ENCODE measurements around the gene FIGNL1. TPM values are rescaled to one million over a fixed set of nuclear protein-coding genes. Genes with fewer than 3 reads are reported as not detected.

FIGNL1 gene
- total and polyA plus RNA-seq, 11 donors = 1.9 to 5.8 (median 3.8) TPM

DNA sequence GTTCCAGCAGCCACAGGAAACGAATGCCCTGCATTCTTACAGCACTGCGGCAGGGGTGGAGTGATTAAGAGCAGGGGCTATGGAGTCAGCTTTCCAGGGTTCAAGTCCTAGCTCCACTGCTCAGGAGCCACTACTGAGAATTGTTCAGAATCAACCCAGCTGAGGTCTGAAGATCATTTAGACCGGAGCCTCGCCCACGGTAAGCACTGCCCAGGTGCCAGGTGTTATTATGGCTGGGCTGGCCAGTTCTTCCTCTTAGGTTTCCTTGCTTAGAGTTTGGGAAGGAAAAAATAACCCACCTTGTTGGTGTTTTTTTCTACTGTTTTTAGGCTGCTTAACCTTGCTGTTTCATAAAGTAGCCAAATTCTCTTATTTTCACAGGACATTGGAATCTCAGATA lies 4.8 kb upstream of the FIGNL1 start:
- Histone ChIP-seq H3K4me3 (no peak overlapping the region), H3K36me3 (no peaks in the 10 kb centered on the region), H3K9me3 (no peaks in the 10 kb centered on the region), H3K4me1 (peaks cover 0 to 7% (median 2%) of the 10 kb centered on the region in 12 donors), H3K27ac (no peak overlapping the region), H3K27me3 (no peaks in the 10 kb centered on the region)
- DNase-seq (no peak), ATAC-seq (no peak)
- WGBS, 4 donors = 54 to 85% (median 64%) methylated on average over 5 of the region's 5 CpGs
- intact Hi-C loops (cut with DNase I) = loop anchor here in 1 of 10 donors (5.0 kb wide), 1 partner anchor 702 kb away; no protein-coding TSS in a partner anchor
- TF ChIP-seq, protein P1, sequence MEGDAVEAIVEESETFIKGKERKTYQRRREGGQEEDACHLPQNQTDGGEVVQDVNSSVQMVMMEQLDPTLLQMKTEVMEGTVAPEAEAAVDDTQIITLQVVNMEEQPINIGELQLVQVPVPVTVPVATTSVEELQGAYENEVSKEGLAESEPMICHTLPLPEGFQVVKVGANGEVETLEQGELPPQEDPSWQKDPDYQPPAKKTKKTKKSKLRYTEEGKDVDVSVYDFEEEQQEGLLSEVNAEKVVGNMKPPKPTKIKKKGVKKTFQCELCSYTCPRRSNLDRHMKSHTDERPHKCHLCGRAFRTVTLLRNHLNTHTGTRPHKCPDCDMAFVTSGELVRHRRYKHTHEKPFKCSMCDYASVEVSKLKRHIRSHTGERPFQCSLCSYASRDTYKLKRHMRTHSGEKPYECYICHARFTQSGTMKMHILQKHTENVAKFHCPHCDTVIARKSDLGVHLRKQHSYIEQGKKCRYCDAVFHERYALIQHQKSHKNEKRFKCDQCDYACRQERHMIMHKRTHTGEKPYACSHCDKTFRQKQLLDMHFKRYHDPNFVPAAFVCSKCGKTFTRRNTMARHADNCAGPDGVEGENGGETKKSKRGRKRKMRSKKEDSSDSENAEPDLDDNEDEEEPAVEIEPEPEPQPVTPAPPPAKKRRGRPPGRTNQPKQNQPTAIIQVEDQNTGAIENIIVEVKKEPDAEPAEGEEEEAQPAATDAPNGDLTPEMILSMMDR (IDR thresholded peaks at IDR 0.05) = no peak
- no peak for TF ChIP-seq POLR2A (IDR thresholded peaks at IDR 0.05)

DNA sequence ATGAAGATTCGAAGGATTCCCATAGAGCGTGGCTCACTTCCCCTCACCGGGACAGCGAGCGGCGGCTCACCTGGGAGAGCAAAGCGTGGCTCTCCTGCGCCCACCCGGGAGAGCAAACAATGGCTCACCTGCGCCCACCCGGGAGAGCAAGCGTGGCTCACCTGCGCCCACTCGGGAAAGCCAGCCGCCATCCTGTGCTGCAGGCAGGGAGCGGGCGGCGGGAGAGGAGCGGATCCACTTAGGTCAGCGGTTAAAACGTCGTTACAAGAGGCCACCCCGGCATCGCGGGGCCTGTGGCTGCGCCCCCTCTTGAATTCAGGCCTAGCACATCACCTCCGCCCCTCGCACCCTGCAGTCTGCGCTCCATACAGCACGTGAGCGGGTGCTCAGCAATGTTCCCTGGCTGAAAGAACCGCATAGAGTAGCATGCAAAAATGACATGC lies 461 bp upstream of the FIGNL1 start:
- whole genome bisulfite sequencing, 4 donors = 16 to 28% (median 19%) methylated on average over 31 to 32 of the region's 32 CpGs
- Histone ChIP-seq H3K27me3 (no peaks in the 10 kb centered on the region), H3K36me3 (peaks cover 0 to 23% (median 16%) of the 10 kb centered on the region in 9 donors), H3K4me1 (peaks cover 0 to 21% (median 10%) of the 10 kb centered on the region in 12 donors), H3K27ac (peak overlapping the region in 8 of 12 donors; percentile 50 to 81 (median 74)), H3K9me3 (no peaks in the 10 kb centered on the region), H3K4me3 (peak overlapping the region; percentile 42 to 95 (median 72))
- TF ChIP-seq, protein P1 (IDR thresholded peaks at IDR 0.05) = no peak
- TF ChIP-seq POLR2A (IDR thresholded peaks at IDR 0.05) = no peak
- peak in 3 of 4 donors; percentile 43 to 47 (median 45) for ATAC-seq
- intact Hi-C loops (cut with DNase I) = loop anchor here in 1 of 10 donors (5.0 kb wide), 1 partner anchor 707 kb away; no protein-coding TSS in a partner anchor
- DNase-seq = peak in 1 of 5 donors; percentile 45

DNA sequence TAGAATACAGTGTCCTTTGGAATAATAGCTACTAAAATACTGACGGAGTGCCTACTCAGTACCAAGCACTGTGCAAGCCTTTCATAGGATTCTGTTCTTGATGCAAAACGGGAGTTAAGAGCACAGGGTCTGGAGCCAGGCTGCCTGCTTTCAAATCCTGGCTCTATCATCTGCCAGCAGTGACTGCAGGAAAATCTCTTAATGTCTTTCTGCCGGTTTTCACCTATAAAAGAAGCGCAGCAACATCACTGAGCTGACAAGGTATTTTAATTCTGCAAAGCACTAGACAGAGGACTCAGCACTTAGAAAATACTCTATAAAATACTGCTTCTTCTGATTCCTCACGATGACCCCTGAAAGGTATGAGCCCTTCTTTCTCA lies 659 bp downstream of the FIGNL1 start:
- DNase-seq (no peak), ATAC-seq (no peak)
- H3K9me3 ChIP-seq = no peaks in the 10 kb centered on the region
- peak overlapping the region; percentile 42 to 95 (median 72) for H3K4me3 ChIP-seq
- WGBS, 4 donors = 12 to 19% (median 15%) methylated on average over 5 of the region's 5 CpGs
- peaks cover 0 to 21% (median 10%) of the 10 kb centered on the region in 12 donors for H3K4me1 ChIP-seq
- intact Hi-C loops (cut with DNase I) = no loop called here
- no peaks in the 10 kb centered on the region for H3K27me3 ChIP-seq
- TF ChIP-seq POLR2A (IDR thresholded peaks at IDR 0.05) = no peak
- TF ChIP-seq, protein P1 (IDR thresholded peaks at IDR 0.05) = no peak
- peaks cover 0 to 32% (median 26%) of the 10 kb centered on the region in 9 donors for H3K36me3 ChIP-seq
- H3K27ac ChIP-seq = peak overlapping the region in 6 of 12 donors; percentile 50 to 81 (median 79)

DNA sequence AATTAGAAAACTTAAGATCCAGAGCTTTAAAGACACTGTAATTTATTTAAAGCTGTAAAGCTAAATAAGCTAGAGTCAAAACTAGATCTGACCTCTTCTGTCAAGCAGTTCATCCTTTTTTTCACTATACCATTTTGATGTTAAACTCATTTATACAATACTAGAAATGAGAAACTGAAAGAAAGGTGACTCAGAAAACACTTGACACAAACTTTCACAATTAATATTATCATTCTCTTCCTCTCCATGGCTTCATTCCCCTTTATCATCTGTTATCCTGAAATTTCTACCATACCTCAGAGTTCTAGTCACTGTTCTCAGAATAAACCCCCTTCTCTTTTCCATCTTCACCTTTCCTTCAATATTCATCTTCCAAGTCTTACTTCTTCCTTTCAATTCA lies 1.3 kb downstream of the FIGNL1 start:
- H3K27ac ChIP-seq = no peak overlapping the region
- TF ChIP-seq, protein P1 (IDR thresholded peaks at IDR 0.05) = no peak
- no peak for TF ChIP-seq POLR2A (IDR thresholded peaks at IDR 0.05)
- peaks cover 0 to 38% (median 29%) of the 10 kb centered on the region in 9 donors for H3K36me3 ChIP-seq
- no peak for ATAC-seq
- peaks cover 0 to 21% (median 10%) of the 10 kb centered on the region in 12 donors for H3K4me1 ChIP-seq
- no peak overlapping the region for H3K4me3 ChIP-seq
- no peaks in the 10 kb centered on the region for H3K27me3 ChIP-seq
- no peaks in the 10 kb centered on the region for H3K9me3 ChIP-seq
- intact Hi-C loops (cut with DNase I) = no loop called here
- no peak for DNase-seq
